OCI-LY1 (cell line): ENCODE measurements around the gene ANO2.
"Not testable (repeated sequence)": the region's sequence is repeated elsewhere in the genome, so short reads cannot be mapped to it uniquely, and the experiment has no call there.

Source experiments
- CTCF ChIP-seq: fragments of 200-600 bp; sonication (generic), shearing (Covaris generic); IDR thresholded peaks from 2 replicates; pipeline ENCODE4 v1.5.1; 2017; ENCODE audit warnings: mild to moderate bottlenecking, antibody characterized with exemption, low read length, moderate library complexity, mixed read lengths
- EZH2 ChIP-seq: fragments of 200-600 bp; sonication (generic), shearing (Covaris generic); IDR thresholded peaks from 2 replicates; pipeline ENCODE4 v1.8.0; 2017; ENCODE audit warnings: borderline replicate concordance, mixed run types, mild to moderate bottlenecking, antibody characterized with exemption, low read length, moderate library complexity, mixed read lengths

- TF ChIP-seq CTCF, EZH2: not testable (repeated sequence)
Observed at GRCh38 chr12:5887819-5888218, 57.2 kb downstream of the ANO2 start.
